Stimulated activated CD4-positive, alpha-beta T cell treated with anti-CD3 and anti-CD28 coated beads, Interleukin-2, amount 100 ng/mL, for 24 hours (primary cell): Measurements from ENCODE around the gene ATP6V0D1.

ENCODE experiments used
- DNase-seq, 2 donors: peaks; one replicate each; pipeline ENCODE4 v3.0.0-alpha.2; 2020

ATP6V0D1 gene

GRCh38 chr16:67400901-67401300 is 80.1 kb downstream of the ATP6V0D1 start:
- no peak for DNase-seq

- DNase-seq = no peak
Measured at GRCh38 chr16:67399749-67400704, 80.9 kb downstream of the ATP6V0D1 start.

- peak; percentile 62 to 71 for DNase-seq
Measured at GRCh38 chr16:67399218-67399733, 81.7 kb downstream of the ATP6V0D1 start.

- no peak for DNase-seq
Measured at GRCh38 chr16:67398546-67399217, 82.3 kb downstream of the ATP6V0D1 start.

- DNase-seq = no peak
Measured at GRCh38 chr16:67397812-67398545, 83.0 kb downstream of the ATP6V0D1 start.

GRCh38 chr16:67397036-67397801 is 83.7 kb downstream of the ATP6V0D1 start:
- no peak for DNase-seq

- no peak for DNase-seq
Measured at GRCh38 chr16:67396159-67397035, 84.6 kb downstream of the ATP6V0D1 start.

GRCh38 chr16:67395458-67396158 is 85.3 kb downstream of the ATP6V0D1 start:
- DNase-seq = no peak

GRCh38 chr16:67395105-67395457 is 85.9 kb downstream of the ATP6V0D1 start:
- no peak for DNase-seq

GRCh38 chr16:67394155-67395104 is 86.5 kb downstream of the ATP6V0D1 start:
- DNase-seq = no peak

GRCh38 chr16:67393788-67394154 is 87.2 kb downstream of the ATP6V0D1 start:
- no peak for DNase-seq

- peak; percentile 46 to 58 for DNase-seq
Measured at GRCh38 chr16:67393111-67393787, 87.7 kb downstream of the ATP6V0D1 start, which contains the start of gene TPPP3. Gene TPPP3, minus strand, starts transcription at chr16:67393498. Its CDS starts 2,387 bp downstream, at chr16:67391111.

GRCh38 chr16:67392301-67393059 is 88.5 kb downstream of the ATP6V0D1 start:
- no peak for DNase-seq

- DNase-seq = no peak
Measured at GRCh38 chr16:67391424-67392300, 89.3 kb downstream of the ATP6V0D1 start.

GRCh38 chr16:67390816-67391423 is 90.0 kb downstream of the ATP6V0D1 start:
- DNase-seq = no peak
